Stimulated activated CD4-positive, alpha-beta T cell treated with anti-CD3 and anti-CD28 coated beads, Interleukin-15, amount 100 ng/mL, for 24 hours (primary cell): ENCODE data around the gene FDPS.
"Not testable (repeated sequence)": the region's sequence is repeated elsewhere in the genome, so short reads cannot be mapped to it uniquely, and the experiment has no call there.

Source experiments
- DNase-seq: peaks from one replicate; pipeline ENCODE4 v3.0.0-alpha.2; 2020

Gene FDPS

DNA sequence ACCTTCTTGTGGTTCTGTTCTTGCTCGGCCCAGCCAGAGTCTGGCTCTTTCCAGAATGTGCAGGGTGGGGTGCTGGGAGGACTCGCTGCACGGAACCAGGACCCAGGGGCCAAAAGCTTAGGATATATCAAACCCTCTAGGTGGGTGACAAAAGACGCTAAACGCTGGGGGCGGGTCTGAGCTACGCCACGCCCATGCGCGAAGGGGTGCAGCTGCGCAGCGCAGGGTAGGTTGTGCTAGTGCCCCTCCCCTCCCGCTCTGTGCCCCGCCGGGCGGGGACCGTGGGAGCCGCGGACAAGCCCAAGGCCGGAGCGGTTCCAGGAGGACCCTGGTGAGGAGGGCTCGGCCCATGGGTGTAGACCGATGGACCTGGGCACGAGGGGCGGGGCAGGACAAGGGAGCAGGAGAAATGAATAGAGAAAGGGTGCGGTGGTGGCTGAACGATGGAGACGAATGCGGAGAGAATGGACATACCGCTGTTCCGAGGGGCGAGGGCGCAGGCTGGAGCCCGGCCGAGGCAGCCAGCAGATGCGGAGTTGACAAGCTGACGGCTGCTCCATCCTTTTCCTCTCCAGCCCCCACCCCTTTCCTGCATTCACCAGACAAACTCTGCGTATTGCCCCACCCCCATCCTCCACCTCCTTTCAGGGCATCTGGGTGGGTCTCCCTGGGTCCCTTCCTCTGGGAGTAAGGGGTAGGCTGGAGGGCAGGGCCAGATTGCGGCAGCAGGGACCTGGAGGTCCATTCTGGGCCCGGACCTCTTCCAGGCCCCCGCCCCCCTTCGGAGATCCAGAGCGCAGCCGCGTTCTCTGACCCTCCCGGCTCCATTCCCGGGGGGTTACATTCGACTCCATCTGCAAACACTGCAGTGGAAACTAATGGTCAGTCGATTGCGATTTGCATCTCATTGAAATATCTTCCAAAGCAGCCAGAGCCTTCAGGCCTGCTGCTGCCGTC is 12.3 kb downstream of the FDPS start, which contains the start of gene RUSC1:
RUSC1 (plus strand) TSS at position 234 of the 957 bp plus-strand sequence. CDS start 880 bp downstream, outside the sequence.
- DNase-seq, result peak; percentile 85

DNA sequence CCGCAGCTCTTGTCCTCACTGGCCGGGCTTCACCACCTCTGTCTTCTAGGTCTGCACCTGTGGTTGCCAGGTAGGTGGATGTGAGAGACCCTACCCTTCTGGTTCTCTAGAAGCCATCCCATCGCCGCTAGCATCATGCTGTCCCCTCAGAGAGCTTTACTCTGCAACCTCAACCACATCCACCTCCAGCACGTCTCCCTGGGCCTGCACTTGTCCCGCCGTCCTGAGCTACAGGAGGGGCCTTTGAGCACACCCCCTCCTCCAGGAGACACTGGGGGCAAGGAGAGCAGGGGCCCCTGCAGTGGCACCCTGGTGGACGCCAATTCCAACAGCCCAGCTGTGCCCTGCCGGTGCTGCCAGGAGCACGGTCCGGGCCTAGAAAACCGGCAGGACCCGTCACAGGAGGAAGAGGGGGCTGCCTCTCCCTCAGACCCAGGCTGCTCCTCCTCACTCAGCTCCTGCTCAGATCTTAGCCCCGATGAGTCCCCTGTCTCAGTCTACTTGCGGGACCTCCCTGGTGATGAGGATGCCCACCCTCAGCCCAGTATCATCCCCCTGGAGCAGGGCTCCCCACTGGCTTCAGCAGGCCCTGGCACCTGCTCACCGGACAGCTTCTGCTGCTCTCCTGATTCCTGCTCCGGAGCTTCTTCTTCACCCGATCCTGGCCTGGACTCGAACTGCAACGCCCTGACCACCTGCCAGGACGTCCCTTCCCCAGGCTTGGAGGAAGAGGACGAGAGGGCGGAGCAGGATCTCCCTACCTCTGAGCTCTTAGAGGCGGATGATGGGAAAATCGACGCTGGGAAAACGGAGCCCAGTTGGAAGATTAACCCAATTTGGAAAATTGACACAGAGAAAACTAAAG is 13.2 kb downstream of the FDPS start:
- no peak for DNase-seq

DNA sequence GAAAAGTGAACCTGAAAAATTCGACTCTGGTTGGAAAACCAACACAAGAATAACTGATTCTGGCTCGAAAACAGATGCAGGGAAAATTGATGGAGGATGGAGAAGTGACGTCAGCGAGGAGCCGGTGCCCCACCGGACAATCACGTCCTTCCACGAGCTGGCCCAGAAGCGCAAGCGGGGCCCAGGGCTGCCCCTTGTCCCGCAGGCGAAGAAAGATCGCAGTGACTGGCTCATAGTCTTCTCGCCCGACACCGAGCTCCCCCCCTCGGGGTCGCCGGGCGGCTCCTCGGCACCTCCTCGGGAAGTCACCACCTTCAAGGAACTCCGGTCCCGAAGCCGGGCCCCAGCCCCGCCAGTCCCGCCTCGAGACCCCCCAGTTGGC is 13.9 kb downstream of the FDPS start:
- DNase-seq, result no peak

DNA sequence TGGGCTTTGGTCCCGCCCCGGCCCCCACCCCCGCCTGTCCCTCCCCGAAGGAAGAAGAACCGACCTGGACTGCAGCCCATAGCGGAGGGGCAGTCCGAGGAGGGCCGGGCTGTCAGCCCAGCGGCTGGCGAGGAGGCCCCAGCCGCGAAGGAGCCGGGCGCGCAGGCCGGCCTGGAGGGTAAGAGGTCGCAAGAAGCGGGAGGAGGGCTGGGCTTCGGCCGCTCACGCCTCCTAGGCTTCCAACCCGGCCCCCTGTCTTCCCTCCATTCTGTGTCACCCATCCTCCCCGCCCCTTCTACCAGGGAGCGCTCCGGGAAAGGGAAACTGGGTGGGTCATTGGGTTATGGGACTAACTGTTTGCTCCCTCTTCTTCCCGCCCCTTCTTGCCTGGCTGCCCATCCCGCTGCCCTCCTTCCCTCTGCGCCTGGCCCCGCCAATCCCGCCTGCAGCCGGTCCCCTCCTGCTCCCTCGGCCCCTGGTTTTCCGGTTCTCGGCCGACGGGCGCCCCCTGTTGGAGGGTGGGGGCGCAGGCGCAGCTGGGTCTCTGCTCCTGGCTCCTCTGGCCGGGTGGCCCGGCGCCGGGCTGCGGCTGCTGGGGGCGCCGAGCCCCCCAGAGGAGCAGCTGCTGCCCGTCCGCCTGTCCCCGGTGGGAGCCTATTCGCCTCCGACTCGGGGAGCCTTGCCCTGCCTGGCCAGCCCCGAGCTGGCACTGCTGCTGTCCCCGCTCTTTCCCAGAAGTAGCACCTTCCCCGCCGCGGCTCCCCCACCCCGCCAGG is 14.5 kb downstream of the FDPS start:
- DNase-seq, result peak; percentile 91

DNA sequence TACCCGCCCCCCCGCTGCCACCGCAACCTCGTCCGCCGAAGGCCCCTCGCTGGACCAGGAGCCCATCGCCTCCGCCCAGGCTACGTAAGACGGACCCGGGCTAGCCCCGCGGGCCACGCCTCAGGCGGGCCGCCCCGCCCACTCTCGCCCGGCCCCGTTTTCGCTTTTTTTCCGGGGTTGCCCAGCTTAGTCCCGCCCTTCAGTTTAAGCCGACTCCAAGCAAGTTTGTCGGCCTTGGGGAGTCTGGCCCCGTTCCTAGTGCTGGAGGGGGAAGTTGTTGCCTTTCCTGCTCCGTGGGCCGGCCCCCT is 15.0 kb downstream of the FDPS start:
- DNase-seq, result peak; percentile 89

DNA sequence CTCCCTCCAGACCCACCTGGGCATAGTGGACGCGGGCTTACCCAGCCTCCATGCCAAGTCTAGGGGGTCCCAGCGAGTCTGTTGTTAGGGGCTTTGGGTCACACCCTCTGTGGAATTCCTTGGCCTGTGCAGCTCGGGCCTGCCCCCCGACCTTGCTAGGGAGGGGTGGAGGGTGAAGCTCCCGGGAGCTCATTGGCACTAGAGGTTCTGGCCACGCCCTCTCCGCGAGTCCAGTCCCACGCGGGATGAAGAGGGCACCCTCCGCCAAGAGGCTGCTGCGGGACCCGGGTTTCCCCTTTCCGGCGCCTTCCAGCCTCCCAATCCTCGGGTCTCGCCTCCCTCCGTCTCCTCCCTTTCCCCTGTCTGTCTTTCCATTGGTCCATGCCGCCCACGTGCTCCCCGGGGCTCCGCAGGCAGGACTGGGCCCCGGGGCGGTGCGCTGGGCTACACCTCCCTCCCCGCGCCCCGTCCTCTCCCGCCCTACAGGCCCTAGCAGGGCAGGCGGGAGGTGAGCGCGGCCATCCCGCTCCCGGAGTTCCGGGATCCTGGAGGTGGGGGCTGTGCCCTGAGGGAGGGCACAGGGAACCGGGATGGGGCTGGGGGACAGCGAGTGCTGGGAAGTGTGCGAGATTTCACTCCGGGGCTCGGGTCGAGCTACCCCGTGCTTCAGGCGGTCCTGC is 15.5 kb downstream of the FDPS start:
- peak; percentile 98 for DNase-seq

DNA sequence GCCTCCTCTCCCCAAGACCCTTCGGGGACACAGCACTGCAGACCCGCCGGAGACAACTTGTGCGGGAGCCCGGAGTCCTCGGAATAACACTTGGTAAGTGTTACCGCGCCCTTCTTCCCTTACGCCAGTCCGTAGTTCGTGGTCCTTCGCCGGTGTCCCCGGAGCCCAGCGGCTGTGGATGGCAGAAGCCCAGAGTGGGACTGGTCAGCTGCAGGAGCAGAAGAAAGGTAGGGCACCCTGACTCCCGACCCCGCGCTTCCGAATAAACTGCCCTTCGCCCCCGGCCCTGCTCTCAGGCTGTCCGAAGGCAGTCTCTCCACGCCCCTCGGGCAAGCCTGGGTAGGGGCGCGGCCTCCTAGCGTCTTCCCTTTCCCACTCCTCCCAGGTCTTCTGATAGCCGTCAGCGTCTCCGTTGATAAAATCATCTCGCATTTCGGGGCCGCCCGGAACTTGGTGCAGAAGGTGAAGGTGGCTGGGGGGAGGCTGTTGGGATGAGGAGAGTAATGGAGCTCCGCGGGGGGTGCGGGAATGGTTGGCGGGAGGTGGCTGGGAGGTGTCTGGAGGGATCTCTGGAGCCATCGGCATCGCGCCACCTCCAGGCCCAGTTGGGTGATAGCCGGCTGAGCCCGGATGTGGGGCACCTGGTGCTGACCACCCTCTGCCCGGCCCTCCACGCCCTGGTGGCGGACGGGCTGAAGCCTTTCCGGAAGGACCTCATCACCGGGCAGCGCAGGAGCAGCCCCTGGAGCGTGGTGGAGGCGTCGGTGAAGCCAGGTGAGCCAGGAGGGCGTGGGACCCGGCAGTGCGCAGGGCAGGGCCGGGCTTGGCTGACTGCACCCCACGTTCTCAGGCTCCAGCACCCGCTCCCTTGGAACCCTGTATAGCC is 16.3 kb downstream of the FDPS start:
- no peak for DNase-seq

DNA sequence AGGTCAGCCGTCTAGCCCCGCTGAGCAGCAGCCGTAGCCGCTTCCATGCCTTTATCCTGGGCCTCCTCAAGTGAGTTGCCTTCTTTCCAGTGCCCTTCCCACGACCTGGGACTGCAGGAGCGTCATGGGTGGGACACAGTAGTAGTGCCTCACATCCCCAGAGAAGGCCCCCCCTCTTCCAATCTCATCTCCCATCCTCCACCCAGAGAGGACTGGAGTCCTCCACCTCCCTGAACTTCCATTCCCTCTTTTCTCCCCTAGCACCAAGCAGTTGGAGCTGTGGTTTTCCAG is 16.9 kb downstream of the FDPS start:
- DNase-seq, result no peak

DNA sequence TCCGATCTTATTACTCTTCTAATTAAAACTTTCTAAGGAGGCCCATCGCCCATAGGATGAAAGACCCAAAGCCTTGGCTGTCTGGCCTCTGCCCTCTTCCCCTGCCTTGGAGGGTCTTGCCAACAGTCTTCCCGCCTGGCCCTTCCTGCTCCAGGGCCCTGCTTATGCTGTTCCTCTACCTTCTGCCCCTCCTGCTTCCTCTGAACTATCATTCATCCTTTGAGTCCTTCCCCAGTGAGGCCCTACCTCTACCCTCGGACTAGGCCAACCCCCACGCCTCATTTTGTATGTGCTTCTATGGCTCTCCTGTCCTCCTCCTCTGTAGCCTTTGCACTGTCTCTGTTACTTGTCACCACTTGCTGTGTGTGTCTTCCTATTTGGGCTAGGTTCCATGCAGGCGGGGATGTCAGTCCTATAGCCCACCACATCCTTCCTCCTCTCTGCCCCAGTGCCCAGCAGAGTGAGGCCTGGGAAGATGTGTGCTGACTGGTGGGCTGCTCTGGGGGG is 17.4 kb downstream of the FDPS start:
- DNase-seq, result no peak

DNA sequence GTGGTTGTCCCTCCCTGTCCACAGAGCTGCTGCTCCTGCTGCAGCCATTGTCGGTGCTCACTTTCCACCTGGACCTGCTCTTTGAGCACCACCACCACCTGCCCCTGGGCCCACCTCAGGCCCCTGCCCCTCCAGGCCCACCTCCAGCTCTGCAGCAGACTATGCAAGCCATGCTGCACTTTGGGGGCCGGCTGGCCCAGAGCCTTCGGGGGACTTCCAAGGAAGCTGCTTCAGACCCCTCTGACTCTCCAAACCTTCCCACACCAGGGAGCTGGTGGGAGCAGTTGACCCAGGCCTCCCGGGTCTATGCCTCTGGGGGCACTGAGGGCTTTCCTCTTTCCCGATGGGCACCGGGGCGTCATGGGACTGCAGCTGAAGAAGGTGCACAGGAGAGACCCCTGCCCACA is 18.0 kb downstream of the FDPS start:
- no peak for DNase-seq

DNA sequence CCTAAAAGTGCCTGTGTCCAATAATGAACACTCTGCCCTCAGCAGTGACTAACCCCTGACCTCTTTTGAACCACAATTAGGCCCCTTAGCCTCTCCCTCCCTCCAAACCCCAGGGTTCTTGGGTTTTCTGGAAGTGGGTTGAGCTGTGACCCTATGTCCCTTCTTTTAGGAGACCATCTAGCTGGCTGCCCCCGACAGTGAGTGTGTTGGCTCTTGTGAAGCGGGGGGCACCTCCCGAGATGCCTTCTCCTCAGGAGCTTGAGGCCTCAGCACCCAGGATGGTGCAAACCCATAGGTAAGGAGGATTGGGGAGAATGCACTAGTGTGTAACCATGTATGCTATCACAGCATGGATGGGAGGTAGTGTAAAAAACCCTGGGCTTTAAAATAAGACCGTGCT is 19.3 kb downstream of the FDPS start:
- no peak for DNase-seq

DNA sequence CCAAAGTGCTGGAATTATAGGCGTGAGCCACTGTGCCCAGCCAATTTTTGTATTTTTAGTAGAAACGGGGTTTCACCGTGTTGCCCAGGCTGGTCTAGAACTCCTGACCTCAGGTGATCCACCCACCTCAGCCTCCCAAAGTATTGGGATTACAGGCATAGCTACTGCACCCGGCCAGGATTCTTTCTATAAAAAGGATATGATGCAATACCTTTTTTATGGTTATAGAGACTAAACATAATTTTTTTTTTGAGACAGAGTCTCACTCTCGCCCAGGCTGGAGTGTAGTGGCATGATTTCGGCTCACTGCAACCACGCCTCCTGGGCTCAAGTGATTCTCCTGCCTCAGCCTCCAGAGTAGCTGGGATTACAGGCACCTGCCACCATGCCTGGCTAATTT is 20.2 kb downstream of the FDPS start:
- not testable (repeated sequence) for DNase-seq

DNA sequence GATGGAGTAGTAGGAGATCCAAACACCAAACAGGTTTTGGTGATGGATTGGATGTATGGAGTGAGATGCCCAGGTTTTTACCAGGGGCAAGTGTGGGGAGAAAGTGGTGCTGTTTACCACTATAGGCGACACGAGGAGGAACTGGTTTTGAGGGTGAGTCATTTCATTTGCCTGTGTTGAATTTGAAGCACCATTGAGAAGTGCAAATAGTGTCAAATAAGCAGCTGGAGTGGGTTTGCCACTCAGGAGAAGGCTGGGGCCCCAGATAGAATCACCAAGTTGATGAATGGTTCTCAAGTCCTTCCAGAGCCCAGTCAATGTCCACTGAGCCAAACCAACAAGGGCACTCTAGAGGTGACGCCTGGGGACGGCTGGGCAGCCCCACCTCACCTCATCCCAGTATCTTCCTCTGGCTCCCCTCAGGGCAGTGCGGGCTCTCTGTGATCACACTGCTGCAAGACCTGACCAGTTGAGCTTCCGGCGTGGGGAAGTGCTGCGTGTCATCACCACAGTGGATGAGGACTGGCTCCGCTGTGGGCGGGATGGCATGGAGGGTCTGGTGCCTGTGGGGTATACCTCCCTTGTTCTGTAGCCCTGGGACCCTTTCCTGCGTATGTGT is 21.4 kb downstream of the FDPS start:
- no peak for DNase-seq

DNA sequence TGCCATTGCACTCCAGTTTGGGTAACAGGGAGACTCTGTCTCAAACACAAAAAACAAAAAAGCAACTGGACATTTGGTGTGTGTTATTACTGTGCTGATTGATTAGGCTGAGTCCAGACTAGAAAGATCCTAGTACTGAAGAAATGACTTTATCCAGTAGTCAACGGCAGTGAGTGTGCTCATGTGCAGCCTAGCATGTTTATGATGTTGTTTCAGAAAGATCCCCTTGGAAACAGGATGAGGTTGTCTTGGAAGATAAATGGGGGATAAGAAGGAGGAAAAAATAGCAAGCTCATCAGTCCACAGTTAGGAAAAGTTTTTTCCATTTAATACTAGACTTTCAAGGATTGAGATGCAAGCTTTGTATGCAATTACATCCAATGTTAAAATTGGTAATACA is 26.3 kb downstream of the FDPS start:
- no peak for DNase-seq

DNA sequence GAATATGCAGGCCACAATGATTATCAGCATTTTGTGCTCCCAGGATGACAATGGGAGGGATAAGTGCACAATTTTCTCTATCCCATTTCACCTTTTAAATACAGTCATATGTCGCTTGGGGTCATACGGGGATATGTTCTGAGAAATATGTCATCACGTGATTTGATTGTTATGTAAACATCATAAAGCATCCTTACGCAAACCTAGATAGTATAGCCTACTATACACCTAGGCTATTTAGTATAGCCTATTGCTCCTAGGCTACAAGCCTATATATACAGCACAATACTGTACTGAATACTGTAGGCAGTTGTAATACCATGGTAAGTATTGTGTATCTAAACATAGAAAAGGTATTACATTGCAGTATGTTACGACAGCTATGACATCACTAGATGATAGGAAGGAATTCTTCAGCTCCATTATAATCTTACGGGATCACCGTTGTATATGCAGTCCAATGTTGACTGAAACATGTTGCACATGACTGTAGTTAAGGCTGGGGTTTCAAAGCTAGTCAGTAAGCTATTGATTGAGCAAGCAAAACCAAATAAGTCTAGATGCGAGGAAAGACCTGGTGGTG is 30.9 kb downstream of the FDPS start:
- DNase-seq, result no peak

DNA sequence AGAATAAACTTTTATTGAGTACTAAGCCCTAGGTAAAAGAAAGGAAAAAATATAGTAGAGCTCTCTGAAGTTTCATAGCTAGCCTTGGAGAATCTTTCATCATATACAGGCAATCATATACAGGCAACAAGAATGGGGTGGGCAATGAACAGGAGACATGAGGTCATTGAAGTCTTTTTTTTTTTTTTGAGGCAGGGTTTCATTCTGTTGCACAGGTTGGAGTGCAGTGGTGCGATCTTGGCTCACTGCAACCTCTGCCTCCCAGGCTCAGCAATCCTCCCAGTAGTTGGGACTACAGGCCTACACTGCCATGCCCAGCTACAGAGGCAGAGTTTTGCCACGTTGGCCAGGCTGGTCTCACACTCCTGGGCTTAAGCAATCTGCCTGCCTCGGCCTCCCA is 34.2 kb downstream of the FDPS start:
- DNase-seq, result no peak

DNA sequence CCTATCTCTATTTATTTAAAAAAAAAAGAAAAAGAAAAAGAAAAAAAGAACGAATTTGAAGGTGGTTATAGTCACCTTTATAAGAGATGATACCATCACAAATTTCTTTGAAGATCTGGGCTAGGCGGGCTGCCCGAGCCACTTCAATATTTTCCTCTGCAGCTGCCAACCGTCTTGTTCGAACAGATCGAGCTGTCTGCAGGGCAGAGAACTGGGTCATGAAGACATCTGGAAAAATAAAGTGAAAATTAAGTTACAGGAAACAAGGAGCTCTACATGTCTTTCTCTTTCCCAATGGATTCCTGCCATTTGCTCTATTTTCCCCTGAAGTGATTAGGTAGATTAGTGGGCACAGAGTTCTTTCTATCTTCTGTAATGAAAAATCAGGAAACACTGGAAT is 44.0 kb downstream of the FDPS start:
- no peak for DNase-seq

DNA sequence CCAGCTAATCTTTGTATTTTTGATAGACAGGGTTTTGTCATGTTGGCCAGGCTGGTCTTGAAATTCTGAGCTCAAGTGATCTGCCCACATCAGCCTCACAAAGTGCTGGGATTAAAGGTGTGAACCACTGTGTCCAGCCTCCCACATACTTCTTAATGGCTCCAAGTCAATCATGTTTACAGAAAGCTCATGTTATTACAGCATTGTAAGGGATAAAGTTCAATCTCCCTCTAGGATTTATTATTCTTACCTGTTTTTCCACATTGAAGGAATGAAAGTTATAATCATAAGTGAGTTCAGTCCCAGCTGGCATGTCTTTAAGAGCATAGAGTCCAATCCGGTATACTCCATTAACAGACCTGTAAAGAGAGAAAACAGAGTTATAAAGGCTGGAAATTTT is 51.4 kb downstream of the FDPS start:
- DNase-seq, result no peak
